Omental fat pad (tissue), 4 donors: ENCODE results near the gene CPEB4. TPM values are rescaled to one million over a fixed set of nuclear protein-coding genes. Genes with fewer than 3 reads are reported as not detected.

Experiments used
- ATAC-seq: fragments of 150-250 bp; one replicate; pipeline ENCODE4 v1.9.1; 2016; ENCODE audit warnings: mild to moderate bottlenecking, moderate library complexity; ENCODE audit not compliant: low FRiP score
- DNase-seq: peaks from one replicate; pipeline ENCODE4 v3.0.0-alpha.2; 2019; ENCODE audit warnings: low spot score
- CTCF ChIP-seq, 3 donors: fragments of 450-650 bp; IDR thresholded peaks; one replicate each; pipeline ENCODE4 v1.5.1; 2016 to 2017; ENCODE audit warnings: antibody characterized with exemption in 3 of 3, mild to moderate bottlenecking in 3 of 3, moderate library complexity in 2 of 3
- total RNA-seq, 4 donors: library from RNA; depleted of rRNA; stranded (reverse); fragments of >200 nt; gene quantifications; one replicate each; pipeline ENCODE4 v1.1.0, GENCODE V29; 2016

The CPEB4 gene
- total RNA-seq, 4 donors from 2014 or later: 43.2 to 71.4 (median 58.1) TPM

GRCh38 chr5:173998531-173998930 lies 110.4 kb downstream of the CPEB4 start:
- no peak for ATAC-seq
- TF ChIP-seq CTCF (IDR thresholded peaks at IDR 0.05): no peak

GRCh38 chr5:174000076-174000475 lies 111.9 kb downstream of the CPEB4 start:
- DNase-seq: no peak
- no peak for ATAC-seq
- TF ChIP-seq CTCF (IDR thresholded peaks at IDR 0.05): no peak

More at GRCh38 chr5:173998531-173998930, 110.4 kb downstream of the CPEB4 start:
- no peak for DNase-seq

GRCh38 chr5:174003795-174004194 lies 115.6 kb downstream of the CPEB4 start:
- TF ChIP-seq CTCF (IDR thresholded peaks at IDR 0.05): no peak
- no peak for DNase-seq
- ATAC-seq: no peak

- TF ChIP-seq CTCF (IDR thresholded peaks at IDR 0.05): no peak
- no peak for DNase-seq
- no peak for ATAC-seq
Measured at GRCh38 chr5:174008922-174009321, 120.8 kb downstream of the CPEB4 start.

GRCh38 chr5:174010365-174010764 lies 122.2 kb downstream of the CPEB4 start:
- TF ChIP-seq CTCF (IDR thresholded peaks at IDR 0.05): no peak
- DNase-seq (no peak), ATAC-seq (no peak)

GRCh38 chr5:174011441-174011840 lies 123.3 kb downstream of the CPEB4 start:
- ATAC-seq: no peak
- DNase-seq: no peak
- no peak for TF ChIP-seq CTCF (IDR thresholded peaks at IDR 0.05)

Other genes starting within 250 kb of the CPEB4 start
- under 1 TPM in 1 of 4 donors, not detected in 3; 0.19 TPM for gene C5orf47, start 100.8 kb downstream of the CPEB4 start, total RNA-seq
- gene NSG2, start 157.4 kb downstream of the CPEB4 start, total RNA-seq: not detected